HG03159 (cell line): ENCODE results near the gene IPCEF1.

Experiments used
- ATAC-seq: cut with Tn5 transposase; IDR thresholded peaks from one replicate; pipeline ENCODE4 v1.9.1; 2021; ENCODE audit warnings: mild to moderate bottlenecking, moderate library complexity; ENCODE audit not compliant: unreplicated experiment

The IPCEF1 gene

GRCh38 chr6:154297721-154298120 is 58.9 kb downstream of the IPCEF1 start:
- ATAC-seq = no peak

- ATAC-seq = no peak
Measured at GRCh38 chr6:154297210-154297609, 59.4 kb downstream of the IPCEF1 start.

GRCh38 chr6:154295733-154296132 is 60.9 kb downstream of the IPCEF1 start:
- no peak for ATAC-seq

GRCh38 chr6:154292855-154293519 is 63.6 kb downstream of the IPCEF1 start:
- ATAC-seq = no peak

GRCh38 chr6:154292066-154292465 is 64.5 kb downstream of the IPCEF1 start:
- no peak for ATAC-seq

GRCh38 chr6:154289818-154290508 is 66.6 kb downstream of the IPCEF1 start:
- ATAC-seq = no peak

GRCh38 chr6:154285826-154286225 is 70.8 kb downstream of the IPCEF1 start:
- ATAC-seq = no peak

- ATAC-seq = no peak
Measured at GRCh38 chr6:154284313-154284853, 72.2 kb downstream of the IPCEF1 start.

GRCh38 chr6:154280521-154280920 is 76.1 kb downstream of the IPCEF1 start:
- no peak for ATAC-seq

- no peak for ATAC-seq
Measured at GRCh38 chr6:154277629-154278017, 79.0 kb downstream of the IPCEF1 start.

GRCh38 chr6:154276810-154277628 is 79.6 kb downstream of the IPCEF1 start:
- ATAC-seq = peak; percentile 47

GRCh38 chr6:154274168-154274567 is 82.4 kb downstream of the IPCEF1 start:
- no peak for ATAC-seq

- no peak for ATAC-seq
Measured at GRCh38 chr6:154268486-154268885, 88.1 kb downstream of the IPCEF1 start.

GRCh38 chr6:154267508-154268106 is 89.0 kb downstream of the IPCEF1 start:
- no peak for ATAC-seq

GRCh38 chr6:154266560-154267099 is 90.0 kb downstream of the IPCEF1 start:
- no peak for ATAC-seq

GRCh38 chr6:154261688-154262397 is 94.8 kb downstream of the IPCEF1 start:
- ATAC-seq = no peak

- peak; percentile 88 for ATAC-seq
Measured at GRCh38 chr6:154258064-154258757, 98.4 kb downstream of the IPCEF1 start.

GRCh38 chr6:154257067-154257466 is 99.5 kb downstream of the IPCEF1 start:
- ATAC-seq = no peak

GRCh38 chr6:154252678-154253077 is 103.9 kb downstream of the IPCEF1 start:
- ATAC-seq = no peak

GRCh38 chr6:154251116-154251515 is 105.5 kb downstream of the IPCEF1 start:
- no peak for ATAC-seq
